Hematopoietic multipotent progenitor cell treated with erythropoietin and hydrocortisone succinate and interleukin-3 and kit ligand, for 8 days (in vitro differentiated cells): ENCODE data around the gene OR8B3.

Experiments
- DNase-seq: peaks from one replicate; pipeline ENCODE4 v3.0.0-alpha.2; 2015

The OR8B3 gene

GRCh38 chr11:124346311-124346955 is 52.4 kb downstream of the OR8B3 start:
- DNase-seq: no peak
